ENCODE results near the gene SPON1. TPM values are rescaled to one million over a fixed set of nuclear protein-coding genes. Genes with fewer than 3 reads are reported as not detected.

Gene SPON1
- total and polyA plus RNA-seq, 10 of the 15 experiments (the other 5 are each of a cell fraction or from before 2014, with no cell fraction given): 0.13 to 1.1 (median 0.18) TPM; not detected in 5

GRCh38 chr11:14186046-14186775, 223.7 kb downstream of the SPON1 start:
- POLR2A ChIA-PET: no interaction called here
- Histone ChIP-seq H3K27ac (ENCODE audit: control insufficient read depth, insufficient read depth) (no peak overlapping the region), H3K4me2 (ENCODE audit: control insufficient read depth, insufficient read depth) (no peak overlapping the region), H3K27me3 (replicated peaks in 1 of 2; ENCODE audit: control insufficient read depth in 2 of 2, insufficient read depth in 2 of 2, low read length in 1 of 2) (peaks cover 2% of the 10 kb centered on the region in 2 experiments; a peak in 2 of 4 replicates), H3K9ac (ENCODE audit: control insufficient read depth, insufficient read depth, low read length) (no peak overlapping the region), H4K20me1 (ENCODE audit: control insufficient read depth, insufficient read depth) (no peaks in the 10 kb centered on the region), H3K79me2 (ENCODE audit: control insufficient read depth, insufficient read depth, low read length) (no peaks in the 10 kb centered on the region), H3K9me3 (replicated peaks; ENCODE audit: control insufficient read depth, insufficient read depth, low read length) (no peaks in the 10 kb centered on the region), H2AFZ (ENCODE audit: control insufficient read depth, low read depth, low read length) (no peak overlapping the region), H3K36me3 (ENCODE audit: control insufficient read depth in 2 of 2, insufficient read depth in 2 of 2, low read length in 1 of 2) (no peaks in the 10 kb centered on the region), H3K4me1 (ENCODE audit: control insufficient read depth, insufficient read depth, low read length) (no peaks in the 10 kb centered on the region), H3K4me3 (no peak overlapping the region)
- no TSS peak for BruUV-seq (replicated peaks)
- in situ Hi-C loops (cut with MboI) (no loop called here), intact Hi-C loops (cut with micrococcal nuclease; ENCODE audit: unreplicated experiment) (no loop called here)
- SMC1A ChIA-PET (ENCODE audit: uncharacterized antibody, unreplicated experiment): no interaction called here
- RAD21 ChIA-PET (ENCODE audit: unreplicated experiment): no interaction called here
- TF ChIP-seq EED (IDR thresholded peaks at IDR 0.05; ENCODE audit: low read depth) (no peak), MEF2A (IDR thresholded peaks at IDR 0.05; ENCODE audit: insufficient read depth, low read depth, low read length) (no peak), HDAC6 (IDR thresholded peaks at IDR 0.05; ENCODE audit: unreplicated experiment) (no peak), SP1 (IDR thresholded peaks at IDR 0.05; ENCODE audit: low read depth, low read length) (no peak), RFX5 (IDR thresholded peaks at IDR 0.05; ENCODE audit: low read depth, low read length) (no peak), CEBPB (IDR thresholded peaks at IDR 0.05; ENCODE audit: borderline replicate concordance in 1 of 2, low read depth in 2 of 2, low read length in 2 of 2) (no peak), SUPT20H (IDR thresholded peaks at IDR 0.05; ENCODE audit: borderline replicate concordance, control insufficient read depth, low read depth, low read length) (no peak), YY1 (IDR thresholded peaks at IDR 0.05; ENCODE audit: low read depth, low read length) (no peak), GATAD2B (conservative IDR thresholded peaks at IDR 0.05; ENCODE audit: low read depth) (no peak), NR2F1 (conservative IDR thresholded peaks at IDR 0.05) (no peak), MAX (IDR thresholded peaks at IDR 0.05; ENCODE audit: low read depth, low read length) (no peak), SUZ12 (IDR thresholded peaks at IDR 0.05; ENCODE audit: unreplicated experiment) (no peak), SREBF1 (IDR thresholded peaks at IDR 0.05; ENCODE audit: low read length) (no peak), LARP7 (IDR thresholded peaks at IDR 0.05) (no peak), ZSCAN29 (IDR thresholded peaks at IDR 0.05) (no peak), ZNF274 (IDR thresholded peaks at IDR 0.05; ENCODE audit: insufficient read depth, insufficient read length) (no peak)
- DNase-seq (ENCODE audit: low read depth, low spot score): no peak
- ATAC-seq: no peak
- CTCF ChIA-PET: no interaction called here
- FAIRE-seq: no peak
